NCI-H2029 (cell line): ENCODE results near the gene ARID1B.

Experiments
- DNase-seq: peaks from one replicate; lab custom pipeline; 2025; lab: John Stamatoyannopoulos, UW

Gene ARID1B

DNA sequence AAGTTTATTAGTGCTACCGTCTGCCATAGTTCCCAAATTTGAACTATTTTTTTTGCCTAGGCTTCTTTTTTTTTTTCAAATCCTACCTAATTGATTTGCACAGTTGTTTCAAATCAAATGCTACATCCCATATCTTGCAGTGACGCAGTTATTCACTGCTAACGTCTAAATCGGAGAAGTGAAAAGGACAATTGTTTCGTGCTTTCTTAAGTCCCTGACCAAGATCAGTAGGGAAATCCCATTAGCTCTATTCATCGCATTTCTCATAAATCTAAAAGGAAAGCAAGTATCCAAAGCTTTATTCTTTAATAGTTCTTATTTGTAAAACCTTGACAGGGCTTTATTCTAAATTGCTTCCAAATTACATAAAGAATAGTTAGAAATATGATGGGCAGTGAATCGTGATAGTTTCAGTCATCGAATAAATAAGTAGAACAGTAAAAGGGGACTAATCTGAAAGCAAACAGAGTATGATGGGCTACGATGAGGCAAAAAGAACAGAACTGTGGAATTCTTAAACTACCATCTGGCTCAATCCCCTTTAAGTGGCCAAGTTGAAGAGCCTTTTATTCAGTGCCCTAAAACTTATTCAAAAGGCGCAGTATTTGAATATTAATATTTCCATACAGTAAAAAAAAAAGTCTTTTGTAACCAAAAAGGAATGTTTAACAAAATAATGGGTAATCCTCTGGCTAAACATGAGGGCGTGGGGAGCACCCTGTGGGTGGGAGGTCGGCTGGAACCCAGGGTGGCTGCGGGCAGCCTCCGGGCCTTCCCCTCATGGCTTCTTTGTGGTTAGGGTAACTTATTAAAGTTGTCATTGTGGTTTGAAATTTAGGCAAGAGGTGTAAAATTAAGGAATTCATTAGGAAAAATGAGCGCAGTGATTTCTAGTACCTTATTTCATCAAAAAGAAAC, 3.0 kb upstream of the ARID1B start:
- DNase-seq = no peak

DNA sequence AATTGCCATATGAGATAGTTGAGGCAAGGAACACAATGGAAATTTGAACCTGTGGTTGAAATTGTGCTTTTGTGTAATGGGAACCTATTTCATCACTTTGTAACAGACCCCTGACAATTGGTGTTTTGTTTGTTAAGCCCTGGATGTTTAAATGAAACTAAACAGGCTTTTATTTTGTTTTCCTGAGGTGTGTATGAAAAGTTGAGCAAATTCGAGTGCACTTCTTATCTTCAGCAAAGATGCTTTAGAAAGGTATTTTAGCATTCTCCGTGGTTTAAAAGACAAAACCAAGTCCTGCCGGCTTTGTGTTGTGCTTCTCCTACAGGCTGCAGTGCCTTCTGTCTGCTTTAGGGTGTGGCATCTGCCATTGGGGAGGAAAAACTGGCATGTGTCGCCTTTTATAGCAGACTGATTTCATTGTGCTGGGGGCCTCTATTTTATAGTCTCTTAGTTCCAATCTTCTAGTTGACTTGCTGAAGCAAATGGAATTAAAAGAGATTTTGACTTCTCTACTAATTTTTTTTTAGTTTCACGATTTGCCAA, 2.2 kb upstream of the ARID1B start:
- DNase-seq = no peak

DNA sequence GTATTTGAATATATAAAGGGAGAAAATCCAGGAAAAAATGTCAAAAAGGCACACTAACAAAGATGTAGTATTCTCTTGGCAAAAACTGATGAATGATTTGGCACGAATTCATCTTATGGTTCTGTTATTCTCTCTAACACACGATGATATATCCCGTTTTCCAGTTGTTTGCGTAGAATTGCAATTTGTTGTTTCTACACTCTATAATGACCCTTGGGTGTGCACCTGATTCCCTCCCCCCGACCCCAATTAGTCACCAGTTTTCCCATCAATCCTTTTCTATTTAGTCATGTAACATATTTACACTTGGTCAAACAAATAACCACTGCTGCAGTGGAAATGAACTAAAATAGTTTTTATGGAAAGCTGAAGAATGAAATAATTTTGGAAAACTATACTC, 1.5 kb upstream of the ARID1B start:
- DNase-seq = no peak

DNA sequence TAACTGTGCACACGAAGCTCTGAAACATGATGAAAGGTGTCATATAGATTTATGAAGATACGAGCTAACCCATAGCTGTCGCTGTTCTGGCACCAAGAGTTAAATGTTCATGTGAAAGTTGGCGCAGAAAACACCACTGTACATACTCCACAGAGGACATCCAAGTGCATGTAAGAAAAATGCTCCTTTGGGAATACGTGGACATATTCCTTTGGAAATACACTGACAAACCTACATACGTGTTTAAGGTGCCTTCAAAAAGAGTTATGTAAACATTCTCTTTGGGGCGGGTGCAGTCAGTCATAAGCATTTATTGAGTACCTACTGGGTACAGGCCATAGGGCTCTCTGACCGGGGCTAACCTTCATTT, 723 bp upstream of the ARID1B start:
- DNase-seq = no peak

DNA sequence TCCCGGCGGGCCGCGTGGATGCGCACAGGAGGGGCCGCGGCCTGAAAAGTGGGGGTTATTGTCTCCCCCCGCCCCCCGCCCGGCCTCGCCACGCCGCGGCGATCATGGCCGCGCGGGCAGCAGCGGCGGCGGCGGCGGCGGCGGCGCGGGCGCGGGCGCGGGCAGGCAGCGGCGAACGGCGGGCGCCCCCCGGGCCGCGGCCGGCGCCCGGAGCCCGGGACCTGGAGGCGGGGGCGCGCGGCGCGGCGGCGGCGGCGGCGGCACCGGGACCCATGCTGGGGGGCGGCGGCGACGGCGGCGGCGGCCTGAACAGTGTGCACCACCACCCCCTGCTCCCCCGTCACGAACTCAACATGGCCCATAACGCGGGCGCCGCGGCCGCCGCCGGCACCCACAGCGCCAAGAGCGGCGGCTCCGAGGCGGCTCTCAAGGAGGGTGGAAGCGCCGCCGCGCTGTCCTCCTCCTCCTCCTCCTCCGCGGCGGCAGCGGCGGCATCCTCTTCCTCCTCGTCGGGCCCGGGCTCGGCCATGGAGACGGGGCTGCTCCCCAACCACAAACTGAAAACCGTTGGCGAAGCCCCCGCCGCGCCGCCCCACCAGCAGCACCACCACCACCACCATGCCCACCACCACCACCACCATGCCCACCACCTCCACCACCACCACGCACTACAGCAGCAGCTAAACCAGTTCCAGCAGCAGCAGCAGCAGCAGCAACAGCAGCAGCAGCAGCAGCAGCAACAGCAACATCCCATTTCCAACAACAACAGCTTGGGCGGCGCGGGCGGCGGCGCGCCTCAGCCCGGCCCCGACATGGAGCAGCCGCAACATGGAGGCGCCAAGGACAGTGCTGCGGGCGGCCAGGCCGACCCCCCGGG, 637 bp downstream of the ARID1B start:
- peak; percentile 43 for DNase-seq

DNA sequence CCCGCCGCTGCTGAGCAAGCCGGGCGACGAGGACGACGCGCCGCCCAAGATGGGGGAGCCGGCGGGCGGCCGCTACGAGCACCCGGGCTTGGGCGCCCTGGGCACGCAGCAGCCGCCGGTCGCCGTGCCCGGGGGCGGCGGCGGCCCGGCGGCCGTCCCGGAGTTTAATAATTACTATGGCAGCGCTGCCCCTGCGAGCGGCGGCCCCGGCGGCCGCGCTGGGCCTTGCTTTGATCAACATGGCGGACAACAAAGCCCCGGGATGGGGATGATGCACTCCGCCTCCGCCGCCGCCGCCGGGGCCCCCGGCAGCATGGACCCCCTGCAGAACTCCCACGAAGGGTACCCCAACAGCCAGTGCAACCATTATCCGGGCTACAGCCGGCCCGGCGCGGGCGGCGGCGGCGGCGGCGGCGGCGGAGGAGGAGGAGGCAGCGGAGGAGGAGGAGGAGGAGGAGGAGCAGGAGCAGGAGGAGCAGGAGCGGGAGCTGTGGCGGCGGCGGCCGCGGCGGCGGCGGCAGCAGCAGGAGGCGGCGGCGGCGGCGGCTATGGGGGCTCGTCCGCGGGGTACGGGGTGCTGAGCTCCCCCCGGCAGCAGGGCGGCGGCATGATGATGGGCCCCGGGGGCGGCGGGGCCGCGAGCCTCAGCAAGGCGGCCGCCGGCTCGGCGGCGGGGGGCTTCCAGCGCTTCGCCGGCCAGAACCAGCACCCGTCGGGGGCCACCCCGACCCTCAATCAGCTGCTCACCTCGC, 1.5 kb downstream of the ARID1B start:
- DNase-seq = no peak

DNA sequence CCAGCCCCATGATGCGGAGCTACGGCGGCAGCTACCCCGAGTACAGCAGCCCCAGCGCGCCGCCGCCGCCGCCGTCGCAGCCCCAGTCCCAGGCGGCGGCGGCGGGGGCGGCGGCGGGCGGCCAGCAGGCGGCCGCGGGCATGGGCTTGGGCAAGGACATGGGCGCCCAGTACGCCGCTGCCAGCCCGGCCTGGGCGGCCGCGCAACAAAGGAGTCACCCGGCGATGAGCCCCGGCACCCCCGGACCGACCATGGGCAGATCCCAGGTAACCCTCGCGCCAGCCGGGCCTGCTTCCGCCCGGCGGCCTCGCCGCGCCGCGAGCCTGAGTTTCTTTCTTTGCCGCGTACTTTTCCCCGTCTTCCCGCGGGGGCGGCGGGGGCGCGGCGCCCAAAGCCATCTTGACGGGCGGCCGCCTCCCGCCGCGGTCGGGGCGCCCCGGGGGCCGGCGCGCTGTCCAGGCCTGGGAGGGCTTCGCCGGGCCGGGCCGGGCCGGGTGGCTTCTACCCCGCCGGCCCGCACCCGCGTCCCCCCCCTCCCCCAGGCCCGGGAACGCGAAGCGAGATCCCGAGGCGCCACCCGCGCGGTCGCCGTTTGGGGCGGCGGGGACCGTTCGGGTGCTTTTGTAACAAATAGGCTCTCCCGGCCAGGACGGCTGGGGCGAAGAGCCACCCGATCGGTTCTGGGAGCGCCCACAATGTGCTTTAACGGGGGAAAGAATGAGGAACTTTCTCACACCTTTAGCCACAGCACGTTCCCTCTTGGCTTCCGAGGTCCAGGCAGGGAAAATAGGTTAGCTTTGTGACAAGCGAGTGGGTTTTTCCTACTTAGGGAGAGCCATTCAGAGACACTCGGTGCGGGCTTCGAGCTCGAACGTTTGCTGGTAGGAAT, 2.3 kb downstream of the ARID1B start:
- no peak for DNase-seq

DNA sequence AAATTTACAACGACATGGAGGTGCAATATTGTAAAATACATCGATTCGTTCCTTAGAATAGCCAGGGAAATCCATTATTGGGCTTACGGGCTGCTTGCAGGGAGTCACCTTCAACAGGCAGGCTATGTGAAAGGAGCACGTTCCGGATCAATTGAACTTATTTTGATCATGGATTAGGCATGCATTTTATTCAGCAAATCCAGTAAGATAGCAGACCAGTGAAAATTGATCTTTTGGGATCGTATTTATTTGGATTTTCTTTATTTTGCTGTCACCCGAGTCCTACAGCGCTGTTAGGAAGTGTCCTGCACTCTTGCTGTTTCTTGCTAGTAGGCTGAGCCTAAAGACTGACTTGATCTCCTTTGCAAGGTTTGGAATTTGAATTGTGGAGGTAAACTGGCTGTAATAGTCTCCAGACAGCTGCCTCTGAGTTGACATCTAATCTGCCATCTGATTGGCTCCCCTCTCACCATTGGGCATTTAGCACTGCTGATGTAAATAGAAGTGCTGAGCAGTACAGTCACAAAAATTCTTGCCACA, 3.0 kb downstream of the ARID1B start:
- DNase-seq = peak; percentile 80

DNA sequence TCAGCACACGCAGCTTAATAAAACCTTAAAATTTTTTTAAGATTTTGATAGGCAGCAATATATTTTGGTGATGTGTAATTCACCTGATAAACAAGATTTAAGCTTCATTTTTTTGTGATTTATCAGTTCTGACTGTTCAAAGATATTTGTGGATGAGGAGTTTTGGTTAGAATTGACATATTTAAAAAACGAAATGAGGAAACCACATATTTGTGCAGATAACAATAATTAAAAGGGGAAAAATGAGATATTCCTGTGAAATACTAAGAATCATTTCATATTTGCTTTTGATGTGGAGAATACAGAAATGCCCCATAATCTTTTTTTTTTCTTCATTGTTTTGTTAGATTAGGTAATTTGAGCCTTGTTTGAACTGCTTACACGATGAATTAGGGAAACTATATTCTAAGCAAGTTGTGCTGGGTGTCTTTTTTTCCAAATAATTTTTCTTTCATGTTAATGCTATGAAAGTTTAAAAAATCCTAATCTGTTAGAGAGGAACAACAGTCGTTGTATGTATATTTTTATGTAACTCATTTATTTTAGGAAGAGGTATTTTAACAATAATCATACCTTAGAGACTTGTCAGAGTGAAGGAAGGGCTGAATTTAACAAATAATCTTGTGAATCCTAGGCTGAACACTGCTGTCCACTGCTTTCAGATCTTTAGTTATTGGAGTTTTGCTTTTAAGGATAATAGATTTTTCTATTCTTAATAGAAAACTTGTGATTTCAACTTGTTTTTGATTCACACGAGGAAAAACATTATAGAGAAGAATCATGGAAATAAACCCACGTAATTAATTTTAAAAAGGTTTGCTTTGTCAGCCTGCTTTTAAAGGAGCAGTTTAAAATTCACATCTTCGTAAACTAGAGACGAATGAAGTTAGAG, 4.0 kb downstream of the ARID1B start:
- no peak for DNase-seq

DNA sequence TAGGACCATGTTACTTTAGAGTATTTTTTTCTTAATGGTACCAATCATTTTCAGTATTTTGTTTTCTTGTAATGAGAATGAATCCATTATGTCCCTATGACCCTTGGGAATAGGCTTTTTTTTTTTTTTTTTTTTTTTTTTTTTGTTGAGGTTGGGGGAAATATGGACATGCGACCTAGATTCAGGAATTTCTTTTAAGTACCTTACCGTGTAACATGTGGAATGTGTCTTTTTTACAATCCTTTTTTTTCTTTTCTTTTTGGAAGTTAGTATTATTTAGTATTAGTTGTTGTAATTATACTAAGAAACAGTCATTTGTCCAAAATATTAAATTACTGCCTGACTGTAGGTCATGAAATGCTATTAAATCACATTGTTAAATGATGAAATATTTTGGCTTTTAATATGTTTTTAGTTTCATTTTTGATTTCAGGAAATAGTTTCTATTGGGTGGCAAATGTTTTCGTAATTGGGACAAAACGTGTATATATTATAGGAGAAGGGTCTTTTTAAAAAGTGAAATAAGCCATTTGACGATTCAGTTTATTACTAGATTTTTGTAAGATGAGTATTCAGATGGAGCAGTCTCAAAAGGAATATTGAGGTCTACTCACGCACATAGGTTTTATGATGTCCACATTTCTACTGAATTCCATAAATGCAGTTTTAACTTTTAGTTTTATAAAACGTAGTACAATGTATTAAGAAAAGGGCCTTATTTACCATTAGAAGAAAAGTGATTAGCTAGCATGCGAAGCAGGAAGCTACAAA, 4.9 kb downstream of the ARID1B start:
- no peak for DNase-seq

DNA sequence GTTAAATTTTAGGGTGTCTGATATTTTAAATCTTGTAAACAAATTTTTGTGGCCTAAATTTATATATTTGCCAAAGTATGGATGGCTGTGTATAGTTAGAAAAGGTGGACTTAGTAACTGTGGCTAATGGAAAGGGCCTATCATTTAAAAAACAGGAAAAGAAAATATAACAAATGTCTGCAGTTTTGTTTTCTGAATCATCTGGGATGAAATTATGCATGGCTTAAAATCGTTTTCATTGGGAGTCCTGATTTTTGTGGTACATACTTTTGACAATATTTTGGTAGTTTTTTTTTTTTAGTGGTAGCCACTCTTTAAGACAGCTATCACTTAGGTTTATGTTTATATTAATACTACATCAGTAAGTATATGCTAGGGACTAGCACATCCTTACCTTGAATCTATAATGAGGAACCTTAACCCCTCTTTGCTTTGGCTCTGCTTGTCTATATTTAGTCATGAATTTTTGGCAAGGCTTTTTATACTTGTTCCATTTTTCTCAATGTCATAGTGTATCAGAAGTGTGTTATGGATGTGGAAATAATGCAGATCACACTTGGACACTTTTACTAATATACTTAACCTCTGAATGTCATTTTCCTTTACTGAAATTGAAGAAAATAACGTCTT, 5.6 kb downstream of the ARID1B start:
- no peak for DNase-seq

DNA sequence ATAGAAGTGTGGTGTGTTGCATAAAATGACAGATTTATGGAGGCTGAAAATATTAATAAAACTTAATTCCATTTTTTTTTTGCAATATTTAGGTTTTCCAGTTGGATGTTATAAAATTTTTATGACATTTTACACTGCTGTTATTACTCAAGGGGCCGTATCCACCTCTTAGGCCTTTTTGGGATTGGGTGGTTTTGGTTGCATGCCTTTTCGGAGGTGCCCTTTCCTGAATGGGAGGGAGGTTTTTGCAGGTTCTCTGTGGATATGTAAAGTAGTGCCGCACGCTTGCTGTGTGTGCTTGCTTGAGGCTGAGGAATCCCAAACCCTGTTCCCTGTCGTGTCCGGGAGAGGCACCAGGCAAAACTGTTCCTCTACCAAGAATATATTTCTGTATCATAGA, 6.8 kb downstream of the ARID1B start:
- DNase-seq = no peak

DNA sequence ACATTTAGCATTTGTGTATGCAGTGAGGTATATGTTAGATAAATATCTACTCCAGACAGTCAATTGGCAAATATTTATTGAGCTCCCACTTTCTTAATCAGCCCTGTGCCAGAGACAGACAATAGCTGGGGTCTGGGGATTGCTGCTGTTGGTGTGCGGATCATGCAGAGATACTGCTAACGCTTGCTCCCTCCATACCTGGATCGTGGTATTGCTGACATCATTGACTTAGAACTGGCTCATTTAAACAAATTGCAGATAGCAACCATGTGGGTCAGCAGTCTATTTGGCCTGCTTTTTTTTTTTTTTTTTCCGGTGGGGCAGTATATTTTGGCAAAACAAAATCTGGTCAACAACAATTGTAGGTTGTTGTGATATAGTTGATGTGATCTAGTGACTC, 9.5 kb downstream of the ARID1B start:
- DNase-seq = no peak

DNA sequence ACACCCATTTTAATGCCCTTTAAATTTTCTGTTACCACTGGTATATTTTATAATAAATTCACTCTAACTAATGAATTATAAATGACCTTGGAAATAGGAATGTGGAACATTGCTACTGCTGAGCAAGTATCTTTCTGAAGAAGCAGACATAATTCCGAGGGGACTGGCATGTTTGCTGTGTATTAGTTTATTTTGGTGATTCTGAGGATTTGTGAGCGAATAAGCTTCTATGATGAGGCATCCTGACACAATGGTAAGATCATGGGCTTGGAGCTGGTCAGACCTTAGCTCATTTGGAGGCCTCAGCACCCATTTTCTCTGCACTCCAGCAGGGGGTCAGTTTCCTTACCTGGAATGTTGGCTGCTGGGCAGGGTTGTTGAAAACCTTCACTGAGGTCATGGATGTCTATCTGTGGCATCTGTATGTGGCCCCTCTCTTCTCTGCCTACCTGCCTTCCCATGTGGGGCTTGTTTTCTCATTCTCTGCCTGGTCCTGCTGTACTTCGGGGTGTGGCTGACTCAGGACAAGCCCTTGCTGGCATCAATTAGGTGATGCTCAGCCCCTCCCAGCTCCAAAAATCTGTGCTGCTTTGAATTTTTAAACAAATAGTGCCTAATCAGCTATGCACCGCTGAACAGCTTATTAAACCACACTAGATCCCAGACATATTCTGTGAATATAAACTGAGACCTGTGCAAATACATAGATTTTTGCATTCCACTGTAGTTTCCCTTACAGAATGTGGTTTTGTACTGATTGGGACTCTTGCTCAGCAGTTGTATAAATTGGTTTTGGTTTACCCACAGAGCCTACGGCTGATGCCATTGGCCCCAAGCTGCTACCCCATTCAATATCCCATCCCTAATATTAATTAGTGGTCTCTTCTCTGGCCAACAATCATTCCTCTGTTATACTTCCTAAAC, 10.7 kb downstream of the ARID1B start:
- no peak for DNase-seq

DNA sequence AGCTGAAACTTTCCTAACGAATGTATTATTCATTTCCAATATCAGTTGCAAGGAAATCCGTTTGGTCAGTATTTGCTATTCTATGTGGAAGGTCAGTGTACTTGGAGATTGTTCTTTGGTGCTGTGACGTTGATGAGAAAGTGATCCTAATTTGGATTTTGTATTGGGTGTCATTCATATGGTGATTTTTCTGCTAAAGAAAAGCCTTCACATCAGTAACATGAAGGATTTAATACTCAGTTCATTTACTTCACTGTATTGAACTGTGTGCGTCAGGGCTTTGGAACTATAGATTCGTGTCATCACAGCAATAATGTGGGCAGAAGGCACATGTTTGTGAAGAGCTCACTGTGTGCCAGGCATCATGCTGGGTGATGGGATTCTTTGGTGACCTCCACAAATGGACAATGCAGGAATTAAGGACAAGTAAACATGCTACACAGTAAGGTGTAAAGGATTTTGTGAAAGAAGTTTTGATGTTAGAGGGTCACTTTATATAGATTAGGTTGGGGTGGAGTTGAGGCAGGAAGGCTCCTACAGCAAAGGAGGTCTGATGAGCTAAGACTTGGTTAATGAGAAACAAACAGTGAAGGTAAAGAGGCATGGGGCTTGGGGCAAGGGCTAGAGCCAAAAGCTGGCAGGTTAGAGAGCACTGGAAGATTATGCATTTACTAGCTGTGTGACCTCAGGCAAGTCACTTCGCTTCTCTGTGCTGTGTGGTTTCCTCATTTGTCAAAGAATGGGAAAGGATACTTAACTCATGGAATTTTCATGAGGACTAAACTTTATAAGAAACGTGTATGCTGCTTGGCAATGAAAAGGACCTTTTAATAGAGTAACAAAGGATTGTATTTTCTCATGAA, 12.1 kb downstream of the ARID1B start:
- DNase-seq = no peak

DNA sequence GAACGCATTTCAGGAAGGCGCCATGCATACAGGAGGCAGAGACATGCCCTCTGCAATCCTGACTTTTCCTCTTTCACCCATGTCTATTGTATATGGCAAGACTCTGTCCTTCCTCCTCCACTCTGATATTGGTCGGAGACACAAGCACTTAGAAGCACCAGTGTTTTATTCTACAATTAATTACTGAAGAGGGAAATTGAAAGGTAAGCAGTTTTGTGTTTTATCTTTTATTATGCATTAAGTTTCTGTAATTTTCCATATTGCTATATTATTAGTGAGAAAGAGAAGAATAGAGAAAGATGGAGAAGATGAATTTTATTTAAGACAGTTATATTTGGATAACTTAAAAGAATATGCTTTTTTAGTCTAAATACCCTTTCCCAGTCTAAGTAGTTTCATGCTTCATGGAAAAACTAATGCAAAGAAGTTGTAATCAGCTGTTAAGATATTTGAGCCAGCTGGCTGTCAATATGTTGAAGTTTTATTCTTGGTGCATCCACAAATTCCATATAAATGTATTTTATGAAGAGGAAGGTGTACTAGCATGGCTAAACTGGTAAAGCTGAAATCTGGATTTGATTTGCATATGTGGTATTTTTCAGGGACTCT, 13.6 kb downstream of the ARID1B start:
- no peak for DNase-seq
